ENCODE data around the gene RPL41. TPM values are rescaled to one million over a fixed set of nuclear protein-coding genes. Genes with fewer than 3 reads are reported as not detected.

Gene RPL41
- total and polyA plus RNA-seq, 11 donors = 533 to 4,466 (median 1,999) TPM

GRCh38 chr12:56104815-56105608, 11.4 kb upstream of the RPL41 start:
- Histone ChIP-seq H3K36me3 (peaks cover 3 to 41% (median 36%) of the 10 kb centered on the region in 9 donors), H3K4me1 (peaks cover 0 to 37% (median 22%) of the 10 kb centered on the region in 12 donors), H3K9me3 (no peaks in the 10 kb centered on the region), H3K27me3 (no peaks in the 10 kb centered on the region), H3K27ac (peak overlapping the region; percentile 5 to 92 (median 84)), H3K4me3 (peak overlapping the region; percentile 45 to 93 (median 84))
- intact Hi-C loops (cut with DNase I) = loop anchor here in 6 of 10 donors (1.0 to 10.0 kb wide), 7 partner anchors 11 to 370 kb away; partner anchors contain the start of genes RPL41 (in 1 of the 6) and RPS26 (in 1 of the 6)
- no peak for TF ChIP-seq POLR2A (IDR thresholded peaks at IDR 0.05)
- no peak for TF ChIP-seq CTCF (IDR thresholded peaks at IDR 0.05)
- 1% methylated on average over 19 to 40 of the region's 40 CpGs for WGBS, 4 donors
- ATAC-seq = peak; percentile 2 to 34 (median 26)
- DNase-seq = peak in 1 of 5 donors; percentile 45

GRCh38 chr12:56105609-56105902, 10.9 kb upstream of the RPL41 start:
- ATAC-seq = no peak
- Histone ChIP-seq H3K9me3 (no peaks in the 10 kb centered on the region), H3K27ac (peak overlapping the region in 3 of 12 donors; percentile 84 to 92 (median 84)), H3K4me1 (peaks cover 0 to 37% (median 22%) of the 10 kb centered on the region in 12 donors), H3K36me3 (peaks cover 3 to 46% (median 41%) of the 10 kb centered on the region in 9 donors), H3K4me3 (peak overlapping the region in 11 of 12 donors; percentile 51 to 93 (median 85)), H3K27me3 (no peaks in the 10 kb centered on the region)
- WGBS, 4 donors = 34 to 44% (median 36%) methylated on average over 2 of the region's 2 CpGs
- DNase-seq = no peak
- intact Hi-C loops (cut with DNase I) = loop anchor here in 2 of 10 donors (10.0 kb wide), 2 partner anchors 101 to 371 kb away; no protein-coding TSS in a partner anchor
- TF ChIP-seq CTCF (IDR thresholded peaks at IDR 0.05) = no peak
- TF ChIP-seq POLR2A (IDR thresholded peaks at IDR 0.05) = no peak

- 88 to 95% (median 93%) methylated on average over 3 of the region's 3 CpGs for WGBS, 4 donors
- peaks cover 3 to 63% (median 57%) of the 10 kb centered on the region in 9 donors for H3K36me3 ChIP-seq
- no peak overlapping the region for H3K27ac ChIP-seq
- intact Hi-C loops (cut with DNase I) = loop anchor here in 2 of 10 donors (10.0 kb wide), 2 partner anchors 102 to 372 kb away; no protein-coding TSS in a partner anchor
- no peaks in the 10 kb centered on the region for H3K27me3 ChIP-seq
- DNase-seq (no peak), ATAC-seq (no peak)
- H3K4me1 ChIP-seq = peaks cover 0 to 35% (median 22%) of the 10 kb centered on the region in 12 donors
- no peak for TF ChIP-seq POLR2A (IDR thresholded peaks at IDR 0.05)
- no peak for TF ChIP-seq CTCF (IDR thresholded peaks at IDR 0.05)
- no peaks in the 10 kb centered on the region for H3K9me3 ChIP-seq
- H3K4me3 ChIP-seq = no peak overlapping the region
These were observed 9.2 kb upstream of the RPL41 start for GRCh38 chr12:56107242-56107641.

GRCh38 chr12:56110571-56110970, 5.9 kb upstream of the RPL41 start:
- Histone ChIP-seq H3K27me3 (no peaks in the 10 kb centered on the region), H3K36me3 (peaks cover 3 to 85% (median 74%) of the 10 kb centered on the region in 9 donors), H3K27ac (no peak overlapping the region), H3K9me3 (no peaks in the 10 kb centered on the region), H3K4me1 (peaks cover 0 to 22% (median 11%) of the 10 kb centered on the region in 12 donors), H3K4me3 (no peak overlapping the region)
- TF ChIP-seq CTCF (IDR thresholded peaks at IDR 0.05) = no peak
- no peak for TF ChIP-seq POLR2A (IDR thresholded peaks at IDR 0.05)
- DNase-seq (no peak), ATAC-seq (no peak)
- 87 to 97% (median 92%) methylated on average over 5 of the region's 5 CpGs for WGBS, 4 donors
- intact Hi-C loops (cut with DNase I) = loop anchor here in 2 of 10 donors (5.0 to 10.0 kb wide), 2 partner anchors 66 to 373 kb away; partner anchors contain the start of gene RPS26 (in 1 of the 2)

Data from heart left ventricle (tissue), 16 donors.